GM12874 (cell line): ENCODE measurements around the gene SMIM24.

ENCODE experiments used
- TF ChIP-seq, protein P1 (sequence below): IDR thresholded peaks from 2 replicates; pipeline ENCODE4 v1.5.1; 2011; ENCODE audit warnings: low read depth, mild to moderate bottlenecking, control low read depth, low read length, moderate library complexity; ENCODE audit not compliant: insufficient read depth

SMIM24 gene

DNA sequence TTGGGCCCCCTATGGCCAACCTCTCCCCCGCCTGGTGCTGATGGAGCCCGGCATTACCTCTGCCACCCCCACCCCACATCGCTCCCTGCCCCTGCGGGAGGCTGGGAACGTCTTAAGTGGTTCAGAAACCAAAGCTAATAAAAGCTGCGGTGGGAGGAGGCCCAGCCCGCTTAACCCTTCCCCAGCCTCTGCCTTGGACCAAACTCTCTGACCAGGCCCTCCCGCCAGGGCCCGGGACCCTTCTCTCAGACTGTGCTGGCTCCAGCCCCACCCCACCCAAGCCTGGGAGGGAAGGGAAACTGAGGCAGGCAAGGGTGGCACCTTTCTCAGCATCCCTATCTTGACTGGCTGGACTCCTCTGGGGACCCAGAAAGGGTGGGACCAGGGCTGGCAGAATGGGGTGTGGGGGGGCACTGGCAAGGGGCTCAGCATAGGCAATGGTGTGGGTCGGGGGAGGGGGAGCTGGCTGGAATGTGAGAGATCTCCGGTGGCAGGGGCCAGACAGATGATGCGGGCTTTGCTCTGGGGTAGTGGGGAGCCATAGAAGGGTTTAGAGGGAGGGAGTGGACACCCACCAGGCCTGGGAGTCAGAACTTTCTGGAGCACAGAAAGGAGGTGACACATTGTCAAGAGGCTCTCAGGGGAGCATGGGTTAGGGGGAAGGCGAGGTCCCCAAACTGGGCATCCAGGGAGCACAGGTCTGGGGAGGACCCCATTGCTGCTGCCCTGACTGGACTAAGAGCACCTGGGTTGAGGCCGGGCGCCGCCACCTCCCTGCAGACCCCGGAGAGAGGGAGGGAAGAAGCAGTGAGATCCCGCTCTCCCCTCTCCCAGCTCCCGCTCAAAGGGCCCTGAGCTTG lies 21.9 kb downstream of the SMIM24 start:
- TF ChIP-seq, protein P1, sequence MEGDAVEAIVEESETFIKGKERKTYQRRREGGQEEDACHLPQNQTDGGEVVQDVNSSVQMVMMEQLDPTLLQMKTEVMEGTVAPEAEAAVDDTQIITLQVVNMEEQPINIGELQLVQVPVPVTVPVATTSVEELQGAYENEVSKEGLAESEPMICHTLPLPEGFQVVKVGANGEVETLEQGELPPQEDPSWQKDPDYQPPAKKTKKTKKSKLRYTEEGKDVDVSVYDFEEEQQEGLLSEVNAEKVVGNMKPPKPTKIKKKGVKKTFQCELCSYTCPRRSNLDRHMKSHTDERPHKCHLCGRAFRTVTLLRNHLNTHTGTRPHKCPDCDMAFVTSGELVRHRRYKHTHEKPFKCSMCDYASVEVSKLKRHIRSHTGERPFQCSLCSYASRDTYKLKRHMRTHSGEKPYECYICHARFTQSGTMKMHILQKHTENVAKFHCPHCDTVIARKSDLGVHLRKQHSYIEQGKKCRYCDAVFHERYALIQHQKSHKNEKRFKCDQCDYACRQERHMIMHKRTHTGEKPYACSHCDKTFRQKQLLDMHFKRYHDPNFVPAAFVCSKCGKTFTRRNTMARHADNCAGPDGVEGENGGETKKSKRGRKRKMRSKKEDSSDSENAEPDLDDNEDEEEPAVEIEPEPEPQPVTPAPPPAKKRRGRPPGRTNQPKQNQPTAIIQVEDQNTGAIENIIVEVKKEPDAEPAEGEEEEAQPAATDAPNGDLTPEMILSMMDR: no peak

DNA sequence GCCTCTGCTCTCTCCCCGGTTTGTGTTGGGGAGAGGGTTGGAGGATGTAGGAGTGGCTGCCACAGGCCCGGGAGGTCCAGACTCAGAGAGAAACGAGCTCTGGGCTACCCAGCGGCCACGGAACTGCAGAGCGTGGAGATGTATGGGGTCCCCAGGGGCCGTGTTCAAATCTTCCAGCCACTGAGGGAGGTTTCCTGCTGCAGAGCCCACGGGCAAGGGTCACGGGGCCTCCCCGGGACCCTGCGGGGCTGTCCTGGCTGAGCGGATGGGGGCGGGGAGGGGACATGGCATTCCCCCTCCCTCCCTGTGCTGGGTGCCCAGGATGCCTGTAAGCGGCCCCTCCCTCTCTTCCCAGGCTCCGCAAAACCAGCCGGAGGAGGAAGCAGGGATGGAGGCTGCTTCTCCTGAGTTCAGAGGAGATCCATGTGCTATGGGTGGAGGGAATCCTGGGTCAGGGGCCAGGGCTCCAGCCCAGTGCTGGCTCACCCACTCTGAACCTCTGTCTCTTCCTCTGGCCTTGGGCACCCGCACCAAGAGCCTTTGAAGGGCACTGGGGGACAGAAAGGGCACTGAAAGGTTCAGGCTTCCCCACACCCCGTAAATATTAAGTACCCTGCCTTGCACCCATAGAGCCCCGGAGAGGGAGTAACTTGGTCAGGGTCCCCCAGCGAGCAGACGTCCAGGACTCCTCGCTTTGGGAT lies 22.6 kb downstream of the SMIM24 start:
- TF ChIP-seq, protein P1: no peak

DNA sequence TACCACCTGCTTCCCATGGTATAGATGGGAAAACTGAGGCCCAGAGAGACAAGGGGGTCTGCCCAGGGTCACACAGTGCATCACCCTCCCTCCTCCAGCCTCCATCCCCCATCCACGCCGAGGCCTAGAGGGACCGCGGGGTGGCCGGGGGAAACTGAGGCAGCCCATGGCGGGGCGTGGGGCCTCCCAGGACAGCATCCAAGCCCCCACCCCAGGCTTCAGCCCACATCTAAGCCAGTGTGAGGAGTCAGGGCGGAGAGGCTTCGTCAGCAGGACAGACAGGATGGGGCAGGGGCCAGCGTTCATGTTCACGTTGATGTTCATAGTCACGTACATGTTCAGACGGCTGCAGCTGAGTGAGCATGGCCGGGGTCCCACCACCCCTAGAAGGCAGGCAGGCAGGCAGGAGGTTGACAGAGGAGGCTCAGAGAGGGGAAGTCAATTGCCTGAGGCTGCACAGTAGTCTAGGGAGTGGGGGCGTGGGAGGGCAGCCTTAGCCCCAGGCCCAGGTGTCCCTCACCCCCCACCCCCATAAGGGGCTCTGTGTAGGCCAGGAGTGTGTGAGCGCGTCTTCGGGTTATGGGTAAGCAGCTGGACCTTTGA lies 23.3 kb downstream of the SMIM24 start:
- TF ChIP-seq, protein P1: no peak

DNA sequence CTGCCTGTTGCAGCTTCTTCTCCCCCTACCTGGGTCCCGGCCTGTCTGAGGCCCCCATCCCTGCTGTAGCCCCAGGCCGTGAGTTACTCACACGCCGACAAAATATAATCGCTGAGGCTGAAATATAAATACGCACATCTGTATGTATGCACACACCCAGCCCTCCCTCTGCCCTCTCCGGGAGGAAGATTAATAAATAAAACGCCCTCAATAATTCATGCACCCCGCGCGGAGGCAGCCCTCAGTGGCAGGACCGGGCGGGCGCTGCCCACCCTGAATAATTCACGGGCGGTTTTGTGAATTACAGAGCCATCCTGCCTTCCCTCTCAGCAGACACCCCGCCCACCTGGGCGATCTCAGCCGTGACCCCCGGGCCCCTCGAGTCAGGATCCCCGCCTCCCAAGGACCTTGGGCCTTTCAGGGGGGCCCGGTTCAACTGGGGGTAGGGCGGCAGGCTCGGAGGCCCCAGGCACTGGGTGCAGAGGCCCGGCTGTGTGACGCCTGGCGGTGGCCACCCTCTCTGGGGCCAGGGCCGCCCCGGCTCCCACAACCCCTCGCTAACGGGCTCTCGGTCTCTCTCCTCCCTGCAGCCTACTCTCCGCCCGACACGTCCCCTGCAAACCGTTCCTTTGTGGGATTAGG lies 24.2 kb downstream of the SMIM24 start:
- TF ChIP-seq, protein P1: no peak

DNA sequence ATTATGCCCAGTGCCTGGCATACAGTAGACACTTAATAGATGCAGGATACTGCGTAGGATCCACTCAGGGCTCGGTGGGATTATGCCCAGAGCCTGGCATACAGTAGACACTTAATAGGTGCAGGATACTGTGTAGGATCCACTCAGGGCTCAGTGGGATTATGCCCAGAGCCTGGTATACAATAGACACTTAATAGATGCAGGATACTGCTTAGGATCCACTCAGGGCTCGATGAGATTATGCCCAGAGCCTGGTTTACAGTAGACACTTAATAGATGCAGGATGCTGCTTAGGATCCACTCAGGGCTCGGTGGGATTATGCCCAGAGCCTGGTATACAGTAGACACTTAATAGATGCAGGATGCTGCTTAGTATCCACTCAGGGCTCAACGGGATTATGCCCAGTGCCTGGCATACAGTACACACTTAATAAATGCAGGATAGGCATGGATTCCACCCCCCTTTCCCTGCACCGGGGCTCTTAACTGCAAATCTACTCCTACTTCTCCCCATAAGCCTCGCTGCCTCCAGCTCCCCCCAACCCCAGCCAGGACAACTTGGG lies 24.9 kb downstream of the SMIM24 start:
- TF ChIP-seq, protein P1: no peak

DNA sequence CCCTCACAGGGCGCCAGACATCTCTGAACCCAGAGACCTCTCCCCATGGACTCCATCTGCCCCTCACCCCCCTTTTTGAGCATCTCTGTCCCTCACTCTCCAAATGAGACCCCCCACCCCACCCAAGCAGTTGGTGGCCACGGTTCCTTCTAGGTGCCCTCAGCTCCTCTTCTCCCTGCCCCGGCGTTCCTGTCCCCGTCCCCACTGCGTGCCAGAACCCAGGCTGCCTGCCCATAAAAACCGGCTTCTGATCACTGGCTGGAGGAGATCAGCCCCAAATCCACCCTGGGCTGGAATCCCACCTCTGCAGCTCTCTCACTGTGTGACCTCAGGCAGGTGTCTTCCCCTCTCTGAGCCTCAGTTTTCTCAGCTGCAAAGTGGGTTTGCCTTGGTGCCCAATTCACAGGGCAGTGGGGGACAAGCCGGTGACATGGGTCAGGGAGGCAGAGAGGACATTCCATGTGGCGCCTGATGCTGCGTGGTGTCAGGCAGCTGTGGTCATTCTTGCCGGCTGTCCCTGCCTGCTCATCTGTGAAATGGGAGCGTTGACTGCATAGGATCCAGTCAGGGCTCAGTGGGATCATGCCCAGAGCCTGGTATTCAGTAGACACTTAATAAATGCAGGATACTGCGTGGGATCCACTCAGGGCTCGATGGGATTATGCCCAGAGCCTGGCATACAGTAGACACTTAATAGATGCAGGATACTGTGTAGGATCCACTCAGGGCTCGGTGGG lies 25.5 kb downstream of the SMIM24 start:
- TF ChIP-seq, protein P1: no peak
